Measurements from ENCODE around the gene MTRR.

DNA sequence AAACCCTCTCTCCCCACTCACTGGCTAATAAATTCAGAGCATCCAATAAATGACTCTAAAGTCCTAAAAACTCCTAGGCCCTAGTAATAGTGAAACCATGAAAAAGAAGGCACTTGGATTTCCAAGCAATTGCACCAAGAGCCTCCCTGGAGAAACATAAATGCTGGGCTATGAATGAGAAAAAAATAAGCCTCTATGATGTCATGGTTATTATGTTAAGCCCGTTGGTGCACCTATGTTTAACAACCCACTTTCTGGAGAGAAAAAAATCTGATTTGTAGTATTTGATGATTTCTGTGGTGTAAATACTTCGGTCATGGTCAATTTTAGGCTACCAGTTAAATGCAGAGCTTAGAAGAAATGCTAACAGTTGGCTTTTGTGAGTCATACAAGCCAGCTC, 26.4 kb upstream of the MTRR start:
- no peak for TF ChIP-seq RCOR1 (IDR thresholded peaks at IDR 0.05; ENCODE audit: insufficient replicate concordance, low read length)
- TF ChIP-seq, protein P1, sequence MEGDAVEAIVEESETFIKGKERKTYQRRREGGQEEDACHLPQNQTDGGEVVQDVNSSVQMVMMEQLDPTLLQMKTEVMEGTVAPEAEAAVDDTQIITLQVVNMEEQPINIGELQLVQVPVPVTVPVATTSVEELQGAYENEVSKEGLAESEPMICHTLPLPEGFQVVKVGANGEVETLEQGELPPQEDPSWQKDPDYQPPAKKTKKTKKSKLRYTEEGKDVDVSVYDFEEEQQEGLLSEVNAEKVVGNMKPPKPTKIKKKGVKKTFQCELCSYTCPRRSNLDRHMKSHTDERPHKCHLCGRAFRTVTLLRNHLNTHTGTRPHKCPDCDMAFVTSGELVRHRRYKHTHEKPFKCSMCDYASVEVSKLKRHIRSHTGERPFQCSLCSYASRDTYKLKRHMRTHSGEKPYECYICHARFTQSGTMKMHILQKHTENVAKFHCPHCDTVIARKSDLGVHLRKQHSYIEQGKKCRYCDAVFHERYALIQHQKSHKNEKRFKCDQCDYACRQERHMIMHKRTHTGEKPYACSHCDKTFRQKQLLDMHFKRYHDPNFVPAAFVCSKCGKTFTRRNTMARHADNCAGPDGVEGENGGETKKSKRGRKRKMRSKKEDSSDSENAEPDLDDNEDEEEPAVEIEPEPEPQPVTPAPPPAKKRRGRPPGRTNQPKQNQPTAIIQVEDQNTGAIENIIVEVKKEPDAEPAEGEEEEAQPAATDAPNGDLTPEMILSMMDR (conservative IDR thresholded peaks at IDR 0.05; ENCODE audit: low read depth, low read length): no peak
